Lung (tissue), 12 donors: Measurements from ENCODE around the gene PRKG1. TPM values are rescaled to one million over a fixed set of nuclear protein-coding genes. Genes with fewer than 3 reads are reported as not detected.
"Not testable (repeated sequence)": the region's sequence is repeated elsewhere in the genome, so short reads cannot be mapped to it uniquely, and the experiment has no call there.

Experiments
- ATAC-seq: fragments of 200-7000 bp; cut with Tn5 transposase; one replicate; pipeline ENCODE4 v1.9.1; 2020; ENCODE audit warnings: moderate number of reproducible peaks; ENCODE audit not compliant: insufficient read depth, low FRiP score
- DNase-seq, 3 donors: peaks; one replicate each; pipeline ENCODE4 v3.0.0-alpha.2; 2013 to 2017
- H3K27ac ChIP-seq, 2 donors: one replicate each; pipeline ENCODE4 v1.5.1; 2013; ENCODE audit warnings: mild to moderate bottlenecking in 2 of 2, moderate library complexity in 2 of 2, control low read depth in 1 of 2, inconsistent platforms in 1 of 2, low read depth in 1 of 2, low read length in 1 of 2
- H3K27me3 ChIP-seq, 3 donors: one replicate each; pipeline ENCODE4 v1.5.1; 2013; ENCODE audit warnings: low read length in 2 of 3; ENCODE audit not compliant: control insufficient read depth in 3 of 3, insufficient read depth in 3 of 3
- H3K36me3 ChIP-seq, 4 donors: one replicate each; pipeline ENCODE4 v1.5.1; 2013; ENCODE audit warnings: low read length in 4 of 4, mild to moderate bottlenecking in 1 of 4, moderate library complexity in 1 of 4; ENCODE audit not compliant: control insufficient read depth in 4 of 4, insufficient read depth in 4 of 4
- H3K4me1 ChIP-seq, 5 donors: one replicate each; pipeline ENCODE4 v1.5.1; 2013; ENCODE audit warnings: low read length in 5 of 5, mild to moderate bottlenecking in 2 of 5, moderate library complexity in 1 of 5; ENCODE audit not compliant: control insufficient read depth in 5 of 5, insufficient read depth in 5 of 5
- H3K4me3 ChIP-seq: one replicate; pipeline ENCODE4 v1.5.1; 2013; ENCODE audit warnings: mild to moderate bottlenecking, control low read depth, moderate library complexity
- H3K9ac ChIP-seq, 2 donors: one replicate each; pipeline ENCODE4 v1.5.1; 2013; ENCODE audit warnings: low read length in 2 of 2, control low read depth in 1 of 2; ENCODE audit not compliant: insufficient read depth in 1 of 2
- H3K9me3 ChIP-seq, 4 donors: one replicate each; pipeline ENCODE4 v1.5.1; 2013; ENCODE audit warnings: low read length in 3 of 4, mild to moderate bottlenecking in 1 of 4, moderate library complexity in 1 of 4; ENCODE audit not compliant: control insufficient read depth in 4 of 4, insufficient read depth in 3 of 4
- WGBS, 2 donors: extraction: QIAGEN DNeasy Blood & Tissue Kit; methylation state at CpG; one replicate each; pipeline ENCODE4 v1.1.7; 2013; 5-methylcytosine and 5-hydroxymethylcytosine counted together
- polyA plus RNA-seq, 2 donors: library from polyadenylated mRNA; stranded (reverse); fragments of 200-250 nt; gene quantifications; one replicate each; pipeline ENCODE4 v1.2.1, GENCODE V29; 2013
- total RNA-seq, 2 donors: library from RNA; depleted of rRNA in 1 of 2; stranded (reverse); fragments of >200 nt in 1 of 2; gene quantifications; one replicate each; pipeline ENCODE4 v1.2.1, GENCODE V29; 2014 to 2021
- TF ChIP-seq, protein P1 (sequence below): IDR thresholded peaks from 2 replicates; pipeline ENCODE4 v1.5.1; 2012; ENCODE audit warnings: mild to moderate bottlenecking; ENCODE audit errors: control extremely low read depth, extremely low read depth
- donor health status: control.
- donor health status: control.
- donor health status: Bipolar disorder and iron deficiency.
- donor health status: healthy.
- donor health status: DM: yes; HTN: yes; CAD: no.

The PRKG1 gene
- total and polyA plus RNA-seq, 4 donors = 2.1 to 50.8 (median 15.1) TPM

GRCh38 chr10:52245547-52245946, 1171.3 kb downstream of the PRKG1 start:
- WGBS, 2 donors = 84 to 94% methylated on average over 2 of the region's 2 CpGs

GRCh38 chr10:52247929-52248328, 1173.6 kb downstream of the PRKG1 start:
- WGBS, 2 donors = 92 to 95% methylated on average over 7 of the region's 7 CpGs
- ATAC-seq, H3K27ac ChIP-seq, H3K36me3 ChIP-seq, H3K9me3 ChIP-seq, H3K27me3 ChIP-seq, H3K4me3 ChIP-seq, DNase-seq, H3K9ac ChIP-seq: not testable (repeated sequence)
- peaks cover 0 to 15% (median 0%) of the 10 kb centered on the region in 5 donors for H3K4me1 ChIP-seq

More at GRCh38 chr10:52245547-52245946, 1171.3 kb downstream of the PRKG1 start:
- Histone ChIP-seq H3K9ac (no peak overlapping the region), H3K9me3 (no peaks in the 10 kb centered on the region), H3K27ac (no peak overlapping the region), H3K4me3 (no peak overlapping the region), H3K36me3 (no peaks in the 10 kb centered on the region), H3K4me1 (peaks cover 0 to 3% (median 0%) of the 10 kb centered on the region in 5 donors), H3K27me3 (no peaks in the 10 kb centered on the region)
- no peak for ATAC-seq
- TF ChIP-seq, protein P1, sequence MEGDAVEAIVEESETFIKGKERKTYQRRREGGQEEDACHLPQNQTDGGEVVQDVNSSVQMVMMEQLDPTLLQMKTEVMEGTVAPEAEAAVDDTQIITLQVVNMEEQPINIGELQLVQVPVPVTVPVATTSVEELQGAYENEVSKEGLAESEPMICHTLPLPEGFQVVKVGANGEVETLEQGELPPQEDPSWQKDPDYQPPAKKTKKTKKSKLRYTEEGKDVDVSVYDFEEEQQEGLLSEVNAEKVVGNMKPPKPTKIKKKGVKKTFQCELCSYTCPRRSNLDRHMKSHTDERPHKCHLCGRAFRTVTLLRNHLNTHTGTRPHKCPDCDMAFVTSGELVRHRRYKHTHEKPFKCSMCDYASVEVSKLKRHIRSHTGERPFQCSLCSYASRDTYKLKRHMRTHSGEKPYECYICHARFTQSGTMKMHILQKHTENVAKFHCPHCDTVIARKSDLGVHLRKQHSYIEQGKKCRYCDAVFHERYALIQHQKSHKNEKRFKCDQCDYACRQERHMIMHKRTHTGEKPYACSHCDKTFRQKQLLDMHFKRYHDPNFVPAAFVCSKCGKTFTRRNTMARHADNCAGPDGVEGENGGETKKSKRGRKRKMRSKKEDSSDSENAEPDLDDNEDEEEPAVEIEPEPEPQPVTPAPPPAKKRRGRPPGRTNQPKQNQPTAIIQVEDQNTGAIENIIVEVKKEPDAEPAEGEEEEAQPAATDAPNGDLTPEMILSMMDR = no peak
- no peak for DNase-seq

DNA sequence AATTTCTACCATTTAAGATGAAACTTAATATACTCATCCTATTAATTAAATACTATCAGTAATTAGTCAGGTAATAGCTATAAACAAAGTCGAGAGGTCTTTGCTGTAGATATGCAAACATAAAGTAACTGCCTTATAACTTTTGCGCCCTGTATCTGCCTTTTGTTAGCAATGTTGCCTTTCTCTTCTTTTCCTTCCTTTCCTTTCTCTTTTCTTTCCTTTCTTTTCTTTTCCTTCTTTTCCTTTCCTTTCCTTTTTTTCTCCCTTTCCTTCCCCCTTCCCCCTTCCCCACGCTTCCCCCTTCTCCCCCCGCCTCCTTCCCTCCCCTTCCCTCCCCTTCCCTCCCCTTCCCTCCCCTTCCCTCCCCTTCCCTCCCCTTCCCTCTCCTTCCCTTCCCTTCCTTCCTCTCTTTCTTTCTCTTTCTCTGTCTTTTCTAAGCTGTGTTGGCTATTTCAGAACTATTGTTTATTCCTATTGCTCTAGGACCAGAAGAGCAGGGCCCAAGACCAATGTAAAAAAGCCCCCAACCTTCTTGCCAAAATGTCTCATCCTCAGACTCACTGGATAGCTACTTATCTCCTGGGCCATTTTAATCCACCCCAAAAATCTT, 1174.5 kb downstream of the PRKG1 start:
- no peaks in the 10 kb centered on the region for H3K27me3 ChIP-seq
- DNase-seq = no peak
- ATAC-seq = no peak
- no peaks in the 10 kb centered on the region for H3K9me3 ChIP-seq
- H3K36me3 ChIP-seq = no peaks in the 10 kb centered on the region
- WGBS, 2 donors = 84% methylated on average over 4 of the region's 4 CpGs
- H3K9ac ChIP-seq = no peak overlapping the region
- TF ChIP-seq, protein P1 = no peak
- H3K27ac ChIP-seq = no peak overlapping the region
- no peak overlapping the region for H3K4me3 ChIP-seq
- peaks cover 0 to 15% (median 0%) of the 10 kb centered on the region in 5 donors for H3K4me1 ChIP-seq

GRCh38 chr10:52249850-52250395, 1175.6 kb downstream of the PRKG1 start:
- TF ChIP-seq, protein P1 = no peak
- 83 to 87% methylated on average over 6 of the region's 6 CpGs for WGBS, 2 donors
- ATAC-seq (no peak), DNase-seq (no peak)
- Histone ChIP-seq H3K27me3 (no peaks in the 10 kb centered on the region), H3K27ac (no peak overlapping the region), H3K4me3 (no peak overlapping the region), H3K36me3 (no peaks in the 10 kb centered on the region), H3K9ac (no peak overlapping the region), H3K4me1 (peaks cover 0 to 15% (median 0%) of the 10 kb centered on the region in 5 donors), H3K9me3 (no peaks in the 10 kb centered on the region)
